Activated T-cell treated with anti-CD3 and anti-CD28 coated beads, Interleukin-2, amount 50 U/mL, for 24 hours (primary cell): ENCODE measurements around the gene LRRC56.

Experiments
- DNase-seq: peaks from one replicate; pipeline ENCODE4 v3.0.0-alpha.2; 2020
- H3K27ac Mint-ChIP-seq: 2 replicates; pipeline ENCODE4 v1.8.0; 2020; ENCODE audit warnings: mild to moderate bottlenecking, mixed read lengths
- H3K27me3 Mint-ChIP-seq: 2 replicates; pipeline ENCODE4 v1.8.0; 2020; ENCODE audit warnings: mixed read lengths
- H3K36me3 Mint-ChIP-seq: 2 replicates; pipeline ENCODE4 v1.8.0; 2020; ENCODE audit warnings: low read depth, mixed read lengths
- H3K4me1 Mint-ChIP-seq: 2 replicates; pipeline ENCODE4 v1.8.0; 2020; ENCODE audit warnings: low read depth, mixed read lengths
- H3K4me3 Mint-ChIP-seq: 2 replicates; pipeline ENCODE4 v1.8.0; 2020; ENCODE audit warnings: mild to moderate bottlenecking, moderate library complexity, mixed read lengths
- H3K9me3 Mint-ChIP-seq: 2 replicates; pipeline ENCODE4 v1.8.0; 2020; ENCODE audit warnings: mixed read lengths

The LRRC56 gene

GRCh38 chr11:526192-526591 lies 11.1 kb upstream of the LRRC56 start:
- Mint-ChIP-seq H3K36me3 (peaks cover 8% of the 10 kb centered on the region), H3K4me1 (no peaks in the 10 kb centered on the region), H3K27me3 (no peaks in the 10 kb centered on the region), H3K9me3 (no peaks in the 10 kb centered on the region), H3K4me3 (no peak overlapping the region), H3K27ac (no peak overlapping the region)
- no peak for DNase-seq

GRCh38 chr11:528166-528814 lies 9.0 kb upstream of the LRRC56 start:
- H3K4me1 Mint-ChIP-seq = no peaks in the 10 kb centered on the region
- no peak overlapping the region for H3K27ac Mint-ChIP-seq
- DNase-seq = no peak
- H3K36me3 Mint-ChIP-seq = peaks cover 19% of the 10 kb centered on the region
- no peaks in the 10 kb centered on the region for H3K27me3 Mint-ChIP-seq
- no peaks in the 10 kb centered on the region for H3K9me3 Mint-ChIP-seq
- H3K4me3 Mint-ChIP-seq = no peak overlapping the region

GRCh38 chr11:528815-529727 lies 8.3 kb upstream of the LRRC56 start:
- Mint-ChIP-seq H3K27ac (no peak overlapping the region), H3K36me3 (peaks cover 25% of the 10 kb centered on the region), H3K4me3 (no peak overlapping the region)

GRCh38 chr11:529728-530411 lies 7.5 kb upstream of the LRRC56 start:
- Mint-ChIP-seq H3K4me1 (peaks cover 4% of the 10 kb centered on the region), H3K36me3 (peaks cover 25% of the 10 kb centered on the region), H3K27me3 (no peaks in the 10 kb centered on the region), H3K4me3 (no peak overlapping the region), H3K27ac (no peak overlapping the region), H3K9me3 (no peaks in the 10 kb centered on the region)
- DNase-seq = no peak

More at GRCh38 chr11:528815-529727, 8.3 kb upstream of the LRRC56 start:
- Mint-ChIP-seq H3K27me3 (no peaks in the 10 kb centered on the region), H3K4me1 (peaks cover 4% of the 10 kb centered on the region), H3K9me3 (no peaks in the 10 kb centered on the region)
- no peak for DNase-seq

GRCh38 chr11:530960-531831 lies 6.1 kb upstream of the LRRC56 start:
- no peaks in the 10 kb centered on the region for H3K9me3 Mint-ChIP-seq
- H3K4me1 Mint-ChIP-seq = peaks cover 6% of the 10 kb centered on the region
- H3K36me3 Mint-ChIP-seq = peaks cover 25% of the 10 kb centered on the region
- no peak for DNase-seq
- H3K27me3 Mint-ChIP-seq = no peaks in the 10 kb centered on the region
- no peak overlapping the region for H3K27ac Mint-ChIP-seq
- no peak overlapping the region for H3K4me3 Mint-ChIP-seq

GRCh38 chr11:531919-532526 lies 5.3 kb upstream of the LRRC56 start:
- Mint-ChIP-seq H3K27me3 (no peaks in the 10 kb centered on the region), H3K36me3 (peaks cover 25% of the 10 kb centered on the region), H3K4me3 (peak overlapping the region; percentile 16), H3K4me1 (peaks cover 9% of the 10 kb centered on the region), H3K27ac (peak overlapping the region; percentile 41), H3K9me3 (no peaks in the 10 kb centered on the region)
- DNase-seq = no peak

GRCh38 chr11:532527-532985 lies 4.8 kb upstream of the LRRC56 start:
- Mint-ChIP-seq H3K4me1 (peaks cover 13% of the 10 kb centered on the region), H3K9me3 (no peaks in the 10 kb centered on the region), H3K27me3 (no peaks in the 10 kb centered on the region), H3K27ac (no peak overlapping the region), H3K4me3 (no peak overlapping the region), H3K36me3 (peaks cover 25% of the 10 kb centered on the region)
- DNase-seq = no peak

GRCh38 chr11:532986-533585 lies 4.2 kb upstream of the LRRC56 start:
- H3K27me3 Mint-ChIP-seq = no peaks in the 10 kb centered on the region
- no peak overlapping the region for H3K4me3 Mint-ChIP-seq
- H3K9me3 Mint-ChIP-seq = no peaks in the 10 kb centered on the region
- no peak overlapping the region for H3K27ac Mint-ChIP-seq
- peaks cover 25% of the 10 kb centered on the region for H3K36me3 Mint-ChIP-seq
- H3K4me1 Mint-ChIP-seq = peaks cover 19% of the 10 kb centered on the region
- no peak for DNase-seq

- peak overlapping the region; percentile 82 for H3K4me3 Mint-ChIP-seq
- H3K9me3 Mint-ChIP-seq = no peaks in the 10 kb centered on the region
- peaks cover 25% of the 10 kb centered on the region for H3K36me3 Mint-ChIP-seq
- no peaks in the 10 kb centered on the region for H3K27me3 Mint-ChIP-seq
- no peak for DNase-seq
- H3K4me1 Mint-ChIP-seq = peaks cover 22% of the 10 kb centered on the region
- no peak overlapping the region for H3K27ac Mint-ChIP-seq
Observed at GRCh38 chr11:533586-534395, 3.5 kb upstream of the LRRC56 start.

- H3K4me3 Mint-ChIP-seq = peak overlapping the region; percentile 82
- peak; percentile 65 for DNase-seq
- H3K4me1 Mint-ChIP-seq = peaks cover 22% of the 10 kb centered on the region
- H3K36me3 Mint-ChIP-seq = peaks cover 22% of the 10 kb centered on the region
- no peaks in the 10 kb centered on the region for H3K9me3 Mint-ChIP-seq
- H3K27me3 Mint-ChIP-seq = no peaks in the 10 kb centered on the region
- peak overlapping the region; percentile 68 for H3K27ac Mint-ChIP-seq
Observed at GRCh38 chr11:534396-535209, 2.7 kb upstream of the LRRC56 start.

- H3K9me3 Mint-ChIP-seq = no peaks in the 10 kb centered on the region
- DNase-seq = no peak
- peaks cover 19% of the 10 kb centered on the region for H3K36me3 Mint-ChIP-seq
- no peak overlapping the region for H3K27ac Mint-ChIP-seq
- H3K4me1 Mint-ChIP-seq = peaks cover 22% of the 10 kb centered on the region
- no peak overlapping the region for H3K4me3 Mint-ChIP-seq
- no peaks in the 10 kb centered on the region for H3K27me3 Mint-ChIP-seq
Observed at GRCh38 chr11:535210-535518, 2.2 kb upstream of the LRRC56 start.
